Islet of Langerhans (tissue), 1 donor: ENCODE measurements around the gene P2RY6.
"Not testable (repeated sequence)": the region's sequence is repeated elsewhere in the genome, so short reads cannot be mapped to it uniquely, and the experiment has no call there.

Experiments used
- FAIRE-seq: peaks from one replicate; lab custom pipeline; 2011; peaks lifted over from hg19 to GRCh38; lab: Jason Lieb, UNC

Gene P2RY6

GRCh38 chr11:73262851-73263495, 9.2 kb upstream of the P2RY6 start:
- no peak for FAIRE-seq

DNA sequence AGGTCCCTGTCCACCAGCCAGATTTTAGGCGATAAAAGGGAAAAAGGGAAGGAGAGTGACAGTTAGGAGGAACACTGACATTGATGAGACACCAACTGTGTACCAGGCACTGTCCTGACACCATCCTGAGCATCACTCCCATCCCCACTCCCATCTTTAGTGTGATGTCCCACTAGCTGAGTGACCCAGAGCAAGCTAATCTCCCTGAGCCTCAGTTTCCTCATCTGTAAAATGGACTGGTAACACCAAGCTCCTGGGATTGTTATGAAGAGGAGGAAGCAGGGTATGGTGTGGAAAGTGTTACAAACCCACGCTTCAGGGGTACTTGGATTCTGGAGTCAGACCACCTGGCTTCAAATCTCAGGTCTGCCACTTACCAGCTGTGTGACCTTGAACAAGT, 8.5 kb upstream of the P2RY6 start:
- no peak for FAIRE-seq

GRCh38 chr11:73265278-73265810, 6.8 kb upstream of the P2RY6 start:
- no peak for FAIRE-seq

DNA sequence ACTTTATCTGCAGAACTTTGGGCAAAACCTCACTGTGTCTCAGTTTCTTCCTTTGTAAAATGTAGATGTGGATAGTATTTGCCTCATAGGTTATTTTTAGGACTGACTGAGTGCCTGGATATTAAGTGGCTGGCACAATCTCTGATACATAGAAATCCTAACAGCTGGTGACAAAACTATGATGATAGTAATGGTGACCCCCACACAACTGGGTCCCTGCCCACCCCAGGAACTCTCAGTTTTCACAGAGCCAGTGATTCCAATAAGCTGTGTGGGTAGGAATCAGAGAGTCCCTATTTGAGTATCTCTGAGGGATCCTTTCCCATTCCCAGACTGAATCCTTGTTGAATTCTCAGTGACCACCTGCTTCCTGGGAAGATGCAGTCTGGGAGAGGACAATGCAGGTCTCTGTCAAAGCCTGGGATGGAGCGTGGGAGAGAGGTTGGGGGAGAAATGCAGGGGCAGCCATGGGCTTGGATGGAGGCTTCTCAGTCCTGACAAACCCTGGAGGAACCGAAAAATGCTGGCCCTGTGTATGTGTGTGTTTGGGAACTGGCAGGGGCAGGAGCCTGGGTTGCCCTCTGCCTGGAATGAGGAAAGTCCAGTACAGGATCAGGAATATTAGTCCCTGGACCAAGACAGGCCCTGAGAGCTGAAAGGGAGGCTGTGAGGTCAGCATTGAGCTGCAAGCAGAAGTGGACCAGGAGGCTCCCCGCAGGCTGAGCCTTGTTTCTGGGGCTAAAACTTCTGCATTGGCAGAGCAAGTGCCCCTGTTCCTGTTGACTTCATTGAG, 6.1 kb upstream of the P2RY6 start:
- FAIRE-seq = no peak

GRCh38 chr11:73266646-73267020, 5.5 kb upstream of the P2RY6 start:
- FAIRE-seq = no peak

- no peak for FAIRE-seq
These were observed 4.9 kb upstream of the P2RY6 start for GRCh38 chr11:73267122-73267846.

GRCh38 chr11:73267906-73268540, 4.1 kb upstream of the P2RY6 start:
- FAIRE-seq = no peak

GRCh38 chr11:73268671-73269271, 3.4 kb upstream of the P2RY6 start:
- no peak for FAIRE-seq

- no peak for FAIRE-seq
These were observed 2.6 kb upstream of the P2RY6 start for GRCh38 chr11:73269459-73270015.

- FAIRE-seq = no peak
These were observed 1.9 kb upstream of the P2RY6 start for GRCh38 chr11:73270016-73270854.

DNA sequence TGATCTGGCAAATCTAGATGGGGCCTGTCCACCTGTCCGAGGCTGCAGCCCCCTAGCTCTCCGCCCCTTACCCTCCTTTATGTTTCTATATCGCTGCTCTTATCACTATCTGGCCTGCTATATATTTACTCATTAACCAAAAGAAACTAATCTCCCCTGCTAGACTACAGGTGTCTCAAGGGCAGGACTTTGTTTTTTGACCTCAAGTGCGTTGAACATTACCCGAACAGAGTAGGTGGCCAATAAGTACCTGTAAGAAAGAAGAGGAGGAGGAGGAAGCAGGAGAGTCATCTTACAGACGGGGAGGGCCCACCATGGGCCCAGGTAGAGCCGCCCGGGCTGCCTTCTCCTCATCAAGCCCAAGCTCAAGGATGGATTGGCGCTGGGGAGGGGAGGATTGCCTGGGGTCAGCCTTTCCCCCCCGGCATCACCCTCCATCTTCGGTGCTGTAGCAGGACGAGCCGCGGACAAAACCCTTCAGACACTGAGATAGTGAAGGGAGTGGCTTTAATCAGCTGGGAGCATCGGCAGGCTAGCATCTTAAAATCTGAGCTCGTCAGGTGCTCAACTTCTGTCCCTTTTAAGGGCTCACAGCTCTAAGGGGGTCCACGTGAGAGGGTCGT, 1.2 kb upstream of the P2RY6 start:
- FAIRE-seq = no peak

DNA sequence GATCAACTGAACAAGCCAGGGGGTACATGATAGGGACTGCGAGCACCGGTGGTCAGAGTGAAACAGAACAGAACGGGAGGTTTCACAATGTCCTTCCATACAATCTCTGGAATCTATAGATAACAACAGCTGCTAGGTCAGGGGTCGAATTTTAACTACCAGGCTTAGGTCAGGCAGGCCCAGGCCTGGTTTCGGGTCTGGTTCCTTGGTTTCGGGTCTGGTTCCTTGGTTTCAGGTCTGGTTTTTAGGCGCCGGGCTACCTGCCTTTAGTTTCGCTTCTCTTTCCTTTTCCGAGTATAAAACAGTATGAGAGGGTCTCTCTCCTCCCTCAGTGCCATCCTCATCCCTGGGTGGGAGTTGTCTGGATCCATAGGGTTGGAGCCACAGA, 666 bp upstream of the P2RY6 start:
- not testable (repeated sequence) for FAIRE-seq

DNA sequence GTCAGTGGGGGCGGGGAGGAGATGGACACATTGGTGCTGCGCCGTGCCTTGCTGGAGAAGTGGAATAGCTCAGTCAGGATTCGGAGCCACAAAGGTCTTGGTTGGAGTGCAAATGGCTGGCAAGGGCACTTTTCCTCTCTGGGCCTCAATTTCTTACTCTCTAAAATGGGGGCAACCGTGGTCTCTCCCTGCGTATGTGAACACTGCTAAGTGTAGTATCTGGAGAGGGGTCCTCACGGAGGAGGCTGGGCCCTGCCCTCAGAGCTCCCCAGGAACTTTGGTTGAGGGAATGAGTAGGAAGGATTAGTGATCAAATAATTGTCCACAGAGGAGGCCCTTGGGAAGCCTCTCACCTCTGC, 521 bp downstream of the P2RY6 start:
- no peak for FAIRE-seq

DNA sequence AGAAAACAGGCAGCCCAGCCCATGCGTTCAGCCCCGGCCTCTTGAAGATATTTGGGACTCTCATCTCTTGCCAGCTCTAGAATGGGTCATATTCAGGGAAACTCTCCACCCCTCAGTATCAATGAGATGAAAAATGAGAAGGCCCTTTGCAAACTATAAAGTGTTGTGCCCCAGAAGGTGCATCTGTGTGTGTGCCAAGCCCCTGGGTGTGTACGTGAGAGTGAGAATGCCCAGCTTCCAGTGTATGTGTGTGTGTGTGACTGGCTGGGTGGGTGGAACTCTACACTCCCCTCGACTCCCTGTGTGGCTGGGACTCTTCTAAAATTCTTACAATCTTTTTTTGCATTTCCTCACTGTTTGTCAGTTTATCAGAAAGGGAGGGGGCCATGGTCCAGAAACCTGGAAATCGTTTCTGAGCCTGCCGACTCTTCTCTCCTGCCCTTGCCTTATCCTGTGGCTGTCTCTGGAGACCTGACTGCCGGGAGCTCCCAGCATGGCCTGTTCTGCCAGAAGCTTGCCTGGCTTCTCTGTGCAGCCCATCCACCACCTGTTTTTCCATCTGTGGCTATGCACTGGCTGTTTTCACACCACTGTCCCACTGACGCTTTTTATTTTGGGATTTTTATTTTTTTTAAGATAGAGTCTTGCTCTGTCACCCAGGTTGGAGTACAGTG, 1.2 kb downstream of the P2RY6 start:
- no peak for FAIRE-seq

DNA sequence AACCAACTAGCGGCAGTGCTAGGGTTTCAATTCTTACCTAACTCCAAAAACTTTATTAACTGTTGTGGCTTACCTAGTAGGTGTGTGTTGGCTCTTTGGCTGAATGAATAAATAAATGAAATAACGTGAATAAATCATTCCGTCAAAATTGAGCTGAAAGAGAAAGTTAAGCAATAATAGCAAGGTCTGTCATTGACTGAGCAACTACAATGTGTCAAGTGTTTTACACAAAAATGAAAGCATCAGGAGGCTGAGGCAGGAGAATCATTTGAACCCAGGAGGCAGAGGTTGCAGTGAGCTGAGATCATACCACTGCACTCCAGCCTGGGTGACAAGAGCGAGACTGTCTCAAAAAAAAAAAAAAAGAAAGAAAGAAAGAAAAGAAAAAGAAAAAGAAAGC, 2.1 kb downstream of the P2RY6 start:
- FAIRE-seq = not testable (repeated sequence)

- no peak for FAIRE-seq
These were observed 2.7 kb downstream of the P2RY6 start for GRCh38 chr11:73274722-73275380.

GRCh38 chr11:73275381-73275750, 3.2 kb downstream of the P2RY6 start:
- no peak for FAIRE-seq

DNA sequence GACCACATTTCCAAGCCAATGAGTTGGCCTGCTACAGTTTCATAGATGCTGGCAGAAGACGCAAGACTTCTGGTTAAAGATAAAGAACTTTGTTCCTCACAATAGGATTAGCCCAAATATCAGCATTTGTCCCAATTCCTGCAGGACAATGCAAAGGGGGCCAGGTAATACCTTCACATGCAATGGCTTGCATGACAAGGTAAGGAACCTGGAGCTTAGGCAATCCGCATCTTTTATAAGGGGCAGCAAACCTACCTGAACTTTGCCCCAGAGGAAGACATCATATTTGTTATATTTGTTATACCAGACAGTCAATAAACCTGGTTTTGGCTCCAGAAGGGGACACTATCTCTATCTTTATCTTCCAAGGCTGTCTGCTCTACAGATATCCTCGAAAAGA, 5.3 kb downstream of the P2RY6 start:
- no peak for FAIRE-seq

DNA sequence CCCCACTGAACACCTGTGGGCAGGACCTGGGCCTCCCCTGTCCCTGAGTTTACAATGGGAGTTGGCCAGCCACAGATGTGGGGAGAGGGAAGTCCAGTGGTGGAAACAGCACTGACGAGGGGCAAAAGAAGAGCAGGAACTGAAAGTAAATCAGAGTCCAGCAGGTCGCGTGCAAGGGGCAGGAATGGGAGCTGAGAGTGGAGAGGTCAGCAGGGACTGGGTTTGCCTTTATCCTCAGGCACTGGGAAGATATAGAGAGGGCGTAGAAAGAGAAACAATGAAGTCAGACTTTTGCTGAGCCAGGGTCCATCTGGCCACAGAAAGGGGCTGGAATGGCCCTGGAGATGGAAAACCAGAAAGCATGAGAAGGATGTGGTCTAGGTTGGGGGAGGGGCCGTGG, 8.5 kb downstream of the P2RY6 start:
- no peak for FAIRE-seq
